GM12872 (cell line): ENCODE results near the gene TCFL5.

Source experiments
- CTCF ChIP-seq: IDR thresholded peaks from 3 replicates; pipeline ENCODE4 v1.5.1; 2011; ENCODE audit warnings: low read depth, mild to moderate bottlenecking, low read length, moderate library complexity; ENCODE audit not compliant: insufficient read depth

Gene TCFL5

GRCh38 chr20:62797671-62798532 is 63.7 kb downstream of the TCFL5 start:
- no peak for TF ChIP-seq CTCF

- no peak for TF ChIP-seq CTCF
Measured at GRCh38 chr20:62796699-62797491, 64.7 kb downstream of the TCFL5 start.

GRCh38 chr20:62795023-62795761 is 66.4 kb downstream of the TCFL5 start:
- TF ChIP-seq CTCF: no peak

GRCh38 chr20:62794007-62794724 is 67.5 kb downstream of the TCFL5 start:
- no peak for TF ChIP-seq CTCF

GRCh38 chr20:62793757-62794006 is 67.9 kb downstream of the TCFL5 start:
- no peak for TF ChIP-seq CTCF

- TF ChIP-seq CTCF: no peak
Measured at GRCh38 chr20:62792940-62793756, 68.5 kb downstream of the TCFL5 start.
